Measurements from ENCODE around the gene PGAP2. TPM values are rescaled to one million over a fixed set of nuclear protein-coding genes. Genes with fewer than 3 reads are reported as not detected.

The PGAP2 gene
- 32.1 TPM for polyA plus RNA-seq (2012; ENCODE audit: insufficient read length, low read depth)

DNA sequence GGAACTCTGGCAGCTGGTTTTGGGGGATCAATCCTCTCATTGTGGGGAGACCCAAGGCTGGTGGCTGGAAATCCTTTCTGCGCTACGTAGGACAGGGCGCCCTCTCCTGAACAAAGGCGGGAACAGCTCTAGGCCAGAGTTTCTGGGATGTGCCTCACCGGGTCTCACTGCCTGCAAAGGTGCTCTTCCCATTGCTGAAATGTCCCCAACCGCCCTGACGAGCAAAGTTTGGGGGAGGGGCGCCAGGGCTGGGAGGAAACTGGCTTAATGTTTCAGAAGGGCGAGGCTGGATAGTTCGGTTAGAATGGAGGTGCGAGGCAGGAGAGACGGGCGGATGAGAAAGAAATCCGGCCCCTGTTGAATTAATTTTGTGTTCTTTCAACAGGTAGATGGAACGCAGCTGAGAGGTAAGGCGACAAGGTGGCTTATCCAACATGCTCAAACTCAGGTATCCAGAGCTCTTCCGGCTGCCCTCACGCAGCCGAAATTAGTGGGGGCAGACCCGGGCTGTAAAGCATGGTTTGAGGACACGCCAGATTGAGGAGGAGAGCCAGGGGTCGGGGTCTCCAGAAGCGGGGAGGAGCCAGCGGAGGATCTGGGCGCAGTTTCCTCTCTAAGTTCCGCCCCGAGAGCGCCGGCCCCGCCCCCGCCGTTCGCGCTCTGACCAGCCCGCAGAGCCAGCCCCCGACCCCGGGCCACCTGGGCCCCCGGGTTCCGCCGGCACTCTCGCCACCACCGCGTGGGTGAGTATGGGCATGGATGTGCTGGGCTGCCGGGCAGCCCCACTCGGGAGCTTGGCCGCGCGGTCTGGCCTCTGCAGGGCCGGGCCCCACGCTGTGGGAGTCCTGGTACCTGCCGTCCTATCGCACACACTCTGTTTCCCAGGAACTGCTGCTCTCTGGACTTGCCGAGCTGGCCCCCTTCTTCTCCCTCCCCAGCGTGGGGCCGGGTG lies at the start of gene PGAP2:
Gene PGAP2, plus strand, starts transcription at position 652 of the 952 bp plus-strand sequence. CDS start 2,700 bp downstream, outside the sequence.
- TF ChIP-seq POLR2AphosphoS5 (IDR thresholded peaks at IDR 0.05; ENCODE audit: low read depth, low read length): 0 out of 2 replicates have a peak, but pooled peaks have one; percentile 45
- no peak for TF ChIP-seq FOXP2 (optimal IDR thresholded peaks at IDR 0.05; ENCODE audit: borderline replicate concordance, extremely low read depth, extremely low read length, insufficient read depth)

DNA sequence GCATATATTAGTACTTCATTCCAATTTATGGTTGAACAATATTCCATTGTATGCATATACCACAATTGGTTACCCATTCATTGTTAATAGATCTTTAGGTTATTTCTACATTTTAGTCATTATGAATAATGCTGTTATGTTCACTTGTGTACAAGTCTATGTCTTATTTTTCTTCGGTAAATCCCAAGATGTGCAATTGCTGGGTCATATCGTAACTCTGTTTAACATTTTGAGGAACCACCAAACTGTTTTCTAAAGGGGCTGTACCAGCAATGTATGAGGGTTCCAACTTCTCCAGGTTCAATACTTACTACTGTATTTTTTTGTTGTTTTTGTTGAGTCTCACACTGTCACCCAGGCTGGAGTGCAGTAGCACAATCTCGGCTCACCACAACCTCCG lies 44.1 kb upstream of the PGAP2 start:
- no peak for TF ChIP-seq FOXP2 (optimal IDR thresholded peaks at IDR 0.05; ENCODE audit: borderline replicate concordance, extremely low read depth, extremely low read length, insufficient read depth)
- no peak for TF ChIP-seq POLR2AphosphoS5 (IDR thresholded peaks at IDR 0.05; ENCODE audit: low read depth, low read length)
- TF ChIP-seq TAF1 (IDR thresholded peaks at IDR 0.05; ENCODE audit: borderline replicate concordance, insufficient read depth, low read length): no peak
- no peak for TF ChIP-seq SIN3A (IDR thresholded peaks at IDR 0.05; ENCODE audit: borderline replicate concordance, insufficient read depth, low read length)
- TF ChIP-seq, protein P1, sequence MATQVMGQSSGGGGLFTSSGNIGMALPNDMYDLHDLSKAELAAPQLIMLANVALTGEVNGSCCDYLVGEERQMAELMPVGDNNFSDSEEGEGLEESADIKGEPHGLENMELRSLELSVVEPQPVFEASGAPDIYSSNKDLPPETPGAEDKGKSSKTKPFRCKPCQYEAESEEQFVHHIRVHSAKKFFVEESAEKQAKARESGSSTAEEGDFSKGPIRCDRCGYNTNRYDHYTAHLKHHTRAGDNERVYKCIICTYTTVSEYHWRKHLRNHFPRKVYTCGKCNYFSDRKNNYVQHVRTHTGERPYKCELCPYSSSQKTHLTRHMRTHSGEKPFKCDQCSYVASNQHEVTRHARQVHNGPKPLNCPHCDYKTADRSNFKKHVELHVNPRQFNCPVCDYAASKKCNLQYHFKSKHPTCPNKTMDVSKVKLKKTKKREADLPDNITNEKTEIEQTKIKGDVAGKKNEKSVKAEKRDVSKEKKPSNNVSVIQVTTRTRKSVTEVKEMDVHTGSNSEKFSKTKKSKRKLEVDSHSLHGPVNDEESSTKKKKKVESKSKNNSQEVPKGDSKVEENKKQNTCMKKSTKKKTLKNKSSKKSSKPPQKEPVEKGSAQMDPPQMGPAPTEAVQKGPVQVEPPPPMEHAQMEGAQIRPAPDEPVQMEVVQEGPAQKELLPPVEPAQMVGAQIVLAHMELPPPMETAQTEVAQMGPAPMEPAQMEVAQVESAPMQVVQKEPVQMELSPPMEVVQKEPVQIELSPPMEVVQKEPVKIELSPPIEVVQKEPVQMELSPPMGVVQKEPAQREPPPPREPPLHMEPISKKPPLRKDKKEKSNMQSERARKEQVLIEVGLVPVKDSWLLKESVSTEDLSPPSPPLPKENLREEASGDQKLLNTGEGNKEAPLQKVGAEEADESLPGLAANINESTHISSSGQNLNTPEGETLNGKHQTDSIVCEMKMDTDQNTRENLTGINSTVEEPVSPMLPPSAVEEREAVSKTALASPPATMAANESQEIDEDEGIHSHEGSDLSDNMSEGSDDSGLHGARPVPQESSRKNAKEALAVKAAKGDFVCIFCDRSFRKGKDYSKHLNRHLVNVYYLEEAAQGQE (IDR thresholded peaks at IDR 0.05; ENCODE audit: insufficient read depth in 1 of 2, low read depth in 2 of 2, low read length in 2 of 2): no peak

DNA sequence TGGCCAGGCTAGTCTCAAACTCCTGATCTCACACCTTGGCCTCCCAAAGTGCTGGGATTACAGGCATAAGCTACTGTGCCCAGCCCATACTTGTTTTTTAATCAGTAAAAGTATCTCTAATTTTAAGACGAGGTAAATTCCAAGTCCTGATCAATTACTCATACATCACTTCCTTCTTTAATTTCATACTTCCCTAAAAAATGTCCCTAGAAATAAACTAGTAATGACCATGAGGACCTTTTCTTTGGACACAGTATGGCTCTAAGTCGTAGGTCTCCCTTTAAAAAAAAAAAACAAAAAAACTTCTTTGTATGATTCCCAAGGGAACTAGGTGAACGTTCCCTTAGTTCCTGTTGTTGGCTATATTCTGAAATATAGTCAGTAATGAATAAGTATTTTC lies 40.8 kb upstream of the PGAP2 start:
- TF ChIP-seq, protein P1 (IDR thresholded peaks at IDR 0.05; ENCODE audit: insufficient read depth in 1 of 2, low read depth in 2 of 2, low read length in 2 of 2): no peak
- TF ChIP-seq SIN3A (IDR thresholded peaks at IDR 0.05; ENCODE audit: borderline replicate concordance, insufficient read depth, low read length) (no peak), TAF1 (IDR thresholded peaks at IDR 0.05; ENCODE audit: borderline replicate concordance, insufficient read depth, low read length) (no peak), POLR2AphosphoS5 (IDR thresholded peaks at IDR 0.05; ENCODE audit: low read depth, low read length) (no peak), FOXP2 (optimal IDR thresholded peaks at IDR 0.05; ENCODE audit: borderline replicate concordance, extremely low read depth, extremely low read length, insufficient read depth) (no peak)

DNA sequence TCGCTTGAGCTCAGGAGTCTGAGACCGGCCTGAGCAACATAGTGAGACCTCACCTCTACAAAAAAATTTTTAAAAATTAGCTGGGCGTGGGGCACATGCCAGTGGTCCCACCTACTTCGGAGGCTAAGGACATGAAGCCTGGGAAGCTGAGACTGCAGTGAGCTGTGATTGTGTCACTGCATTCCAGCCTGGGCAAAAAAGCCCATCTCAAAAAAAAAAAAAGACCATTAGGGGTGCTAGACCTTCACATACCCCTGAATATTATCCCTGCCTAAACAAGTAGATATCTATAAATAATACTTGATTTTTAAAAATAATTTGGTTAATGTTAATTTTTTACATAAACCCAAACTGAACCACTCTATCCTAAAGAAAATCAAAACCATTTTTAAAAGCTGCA lies 35.2 kb upstream of the PGAP2 start:
- no peak for TF ChIP-seq FOXP2 (optimal IDR thresholded peaks at IDR 0.05; ENCODE audit: borderline replicate concordance, extremely low read depth, extremely low read length, insufficient read depth)
- TF ChIP-seq TAF1 (IDR thresholded peaks at IDR 0.05; ENCODE audit: borderline replicate concordance, insufficient read depth, low read length): no peak
- no peak for TF ChIP-seq POLR2AphosphoS5 (IDR thresholded peaks at IDR 0.05; ENCODE audit: low read depth, low read length)
- TF ChIP-seq, protein P1 (IDR thresholded peaks at IDR 0.05; ENCODE audit: insufficient read depth in 1 of 2, low read depth in 2 of 2, low read length in 2 of 2): no peak
- TF ChIP-seq SIN3A (IDR thresholded peaks at IDR 0.05; ENCODE audit: borderline replicate concordance, insufficient read depth, low read length): no peak

DNA sequence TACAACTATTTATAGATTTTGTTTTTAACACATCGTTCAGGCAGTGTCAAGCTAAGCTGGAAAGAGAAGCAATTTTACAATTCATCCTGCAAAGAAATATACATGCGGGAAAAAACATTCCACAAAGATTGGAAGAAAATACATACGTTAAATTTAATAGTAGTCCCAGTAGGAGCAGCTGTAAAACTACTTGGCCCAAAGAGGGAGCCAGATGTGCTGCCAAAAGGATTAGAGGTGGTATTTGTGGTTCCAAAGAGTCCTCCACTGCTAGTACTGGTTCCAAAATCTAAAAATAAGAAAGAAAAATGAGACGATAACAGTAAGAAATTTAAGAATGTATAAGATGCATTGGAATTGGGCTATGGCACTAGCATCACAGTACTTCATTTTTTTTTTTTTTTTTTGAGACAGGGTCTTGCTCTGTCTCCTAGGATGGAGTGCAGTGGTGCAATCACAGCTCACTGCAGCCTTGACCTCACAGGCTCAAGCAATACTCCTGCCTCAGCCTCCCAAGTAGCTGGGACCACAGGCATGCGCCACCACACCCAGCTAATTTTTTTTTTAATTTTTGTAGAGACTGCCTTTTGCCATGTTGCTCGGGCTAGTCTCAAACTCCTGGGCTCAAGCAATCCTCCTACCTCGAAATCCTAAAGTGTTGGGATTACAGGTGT lies 32.5 kb upstream of the PGAP2 start:
- TF ChIP-seq POLR2AphosphoS5 (IDR thresholded peaks at IDR 0.05; ENCODE audit: low read depth, low read length) (no peak), SIN3A (IDR thresholded peaks at IDR 0.05; ENCODE audit: borderline replicate concordance, insufficient read depth, low read length) (no peak), FOXP2 (optimal IDR thresholded peaks at IDR 0.05; ENCODE audit: borderline replicate concordance, extremely low read depth, extremely low read length, insufficient read depth) (no peak), TAF1 (IDR thresholded peaks at IDR 0.05; ENCODE audit: borderline replicate concordance, insufficient read depth, low read length) (no peak)
- TF ChIP-seq, protein P1 (IDR thresholded peaks at IDR 0.05; ENCODE audit: insufficient read depth in 1 of 2, low read depth in 2 of 2, low read length in 2 of 2): no peak

Data from PFSK-1 (cell line).